KOPT-K1 (cell line): ENCODE measurements around the gene KIAA1755.

ENCODE experiments used
- H3K27ac ChIP-seq: fragments of 200-600 bp; sonication (generic); 2 replicates; pipeline ENCODE4 v1.5.1; 2016; ENCODE audit warnings: antibody characterized with exemption, mild to moderate bottlenecking, low read depth, low read length; ENCODE audit not compliant: poor library complexity, severe bottlenecking
- H3K36me3 ChIP-seq: fragments of 200-600 bp; sonication (generic); 2 replicates; pipeline ENCODE4 v1.5.1; 2017; ENCODE audit warnings: antibody characterized with exemption, mild to moderate bottlenecking, low read length, moderate library complexity; ENCODE audit not compliant: insufficient read depth
- H3K9me3 ChIP-seq: fragments of 200-600 bp; sonication (generic); 2 replicates; pipeline ENCODE4 v1.5.1; 2017; ENCODE audit warnings: antibody characterized with exemption, low read length, mild to moderate bottlenecking; ENCODE audit not compliant: insufficient read depth, poor library complexity, severe bottlenecking

The KIAA1755 gene

GRCh38 chr20:38202153-38202981 is 58.2 kb downstream of the KIAA1755 start:
- Histone ChIP-seq H3K9me3 (no peaks in the 10 kb centered on the region), H3K27ac (no peak overlapping the region)

DNA sequence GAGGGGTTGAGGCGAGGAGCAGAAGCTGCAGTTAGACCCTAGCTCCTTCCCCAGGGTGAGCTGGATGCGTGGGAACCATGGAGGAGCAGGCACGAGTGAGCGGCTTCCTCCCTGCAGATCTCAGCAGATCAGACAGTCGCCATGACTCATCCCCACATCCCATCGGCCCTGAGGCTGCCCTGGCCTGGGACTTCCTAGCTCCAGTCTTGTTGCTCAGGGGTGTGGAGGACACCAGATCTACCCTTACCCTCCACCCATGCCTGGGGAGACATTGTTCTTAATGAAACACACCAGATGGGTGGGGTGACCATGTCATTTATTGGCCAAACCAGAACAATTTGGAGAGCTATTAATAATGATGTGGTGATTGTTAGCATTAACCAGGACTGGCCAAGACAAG is 59.2 kb downstream of the KIAA1755 start:
- H3K36me3 ChIP-seq = no peaks in the 10 kb centered on the region
- no peak overlapping the region for H3K27ac ChIP-seq
- no peaks in the 10 kb centered on the region for H3K9me3 ChIP-seq

More at GRCh38 chr20:38202153-38202981, 58.2 kb downstream of the KIAA1755 start:
- no peaks in the 10 kb centered on the region for H3K36me3 ChIP-seq

DNA sequence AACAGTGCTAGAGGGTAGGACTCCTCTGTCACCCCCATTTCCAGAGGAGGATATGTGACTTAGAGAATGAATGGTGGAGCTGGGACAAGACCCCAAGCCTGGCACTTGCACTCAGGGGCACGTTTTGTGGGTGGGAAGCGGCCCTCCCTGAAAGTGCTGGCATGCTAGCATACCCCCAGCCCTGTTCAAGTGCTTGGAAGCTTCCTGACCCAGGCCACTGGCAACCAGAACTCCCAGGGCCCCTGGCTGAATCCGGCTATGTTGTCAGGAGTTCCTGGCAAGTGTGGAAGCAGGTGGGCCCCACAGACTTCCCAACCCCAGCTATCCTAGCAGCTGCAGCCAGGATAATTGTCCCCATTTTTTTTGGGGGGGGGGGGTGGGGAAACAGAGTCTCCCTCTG is 59.9 kb downstream of the KIAA1755 start:
- Histone ChIP-seq H3K36me3 (no peaks in the 10 kb centered on the region), H3K9me3 (no peaks in the 10 kb centered on the region), H3K27ac (no peak overlapping the region)

- Histone ChIP-seq H3K9me3 (no peaks in the 10 kb centered on the region), H3K27ac (no peak overlapping the region), H3K36me3 (no peaks in the 10 kb centered on the region)
Measured at GRCh38 chr20:38199501-38200390, 60.8 kb downstream of the KIAA1755 start.

GRCh38 chr20:38198238-38198861 is 62.2 kb downstream of the KIAA1755 start:
- H3K9me3 ChIP-seq = no peaks in the 10 kb centered on the region
- no peaks in the 10 kb centered on the region for H3K36me3 ChIP-seq
- H3K27ac ChIP-seq = no peak overlapping the region

DNA sequence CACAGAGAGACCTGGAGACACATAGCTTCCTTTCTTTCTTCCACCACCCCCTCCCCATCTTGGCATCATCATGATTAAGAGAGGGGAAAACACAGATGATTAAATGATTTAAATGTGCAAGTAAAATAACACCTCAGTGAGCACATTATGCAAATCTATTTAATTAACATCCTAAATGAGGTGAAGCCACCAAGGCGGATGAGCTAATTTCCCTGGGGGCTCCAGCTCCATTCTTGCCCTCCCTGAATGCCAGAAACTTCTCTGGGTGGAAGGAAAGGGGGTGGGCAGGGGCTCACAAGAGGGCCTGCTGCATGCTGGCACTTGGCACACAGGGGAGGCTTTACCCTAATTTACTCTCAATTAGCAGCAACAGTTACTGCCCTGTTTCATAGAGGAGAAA is 62.9 kb downstream of the KIAA1755 start:
- Histone ChIP-seq H3K27ac (no peak overlapping the region), H3K36me3 (no peaks in the 10 kb centered on the region), H3K9me3 (no peaks in the 10 kb centered on the region)

GRCh38 chr20:38197217-38197616 is 63.3 kb downstream of the KIAA1755 start:
- Histone ChIP-seq H3K36me3 (no peaks in the 10 kb centered on the region), H3K9me3 (no peaks in the 10 kb centered on the region), H3K27ac (no peak overlapping the region)

- Histone ChIP-seq H3K36me3 (no peaks in the 10 kb centered on the region), H3K27ac (no peak overlapping the region), H3K9me3 (no peaks in the 10 kb centered on the region)
Measured at GRCh38 chr20:38196592-38196991, 63.9 kb downstream of the KIAA1755 start.

DNA sequence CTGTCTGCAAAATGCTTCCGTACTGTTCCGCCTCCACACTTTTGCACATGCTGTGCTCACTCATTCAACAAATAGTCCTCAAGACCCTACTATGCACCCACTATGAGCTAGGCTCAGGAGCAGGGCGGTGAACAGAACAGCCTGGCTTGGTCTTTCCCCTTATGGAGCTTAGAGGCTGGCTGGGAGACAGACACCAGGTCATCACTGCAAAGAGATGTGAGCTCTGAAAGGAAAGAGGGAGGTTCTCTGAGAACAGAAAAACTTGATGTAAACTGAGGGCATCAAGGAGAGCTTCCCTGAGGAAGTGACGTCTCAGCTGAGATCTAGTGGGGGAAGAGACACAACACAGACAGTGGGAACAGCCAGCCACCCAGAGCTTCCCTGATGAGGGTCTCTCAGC is 64.5 kb downstream of the KIAA1755 start:
- Histone ChIP-seq H3K9me3 (no peaks in the 10 kb centered on the region), H3K36me3 (no peaks in the 10 kb centered on the region), H3K27ac (no peak overlapping the region)

- no peaks in the 10 kb centered on the region for H3K36me3 ChIP-seq
- H3K27ac ChIP-seq = no peak overlapping the region
- no peaks in the 10 kb centered on the region for H3K9me3 ChIP-seq
Measured at GRCh38 chr20:38195521-38195920, 65.0 kb downstream of the KIAA1755 start.

DNA sequence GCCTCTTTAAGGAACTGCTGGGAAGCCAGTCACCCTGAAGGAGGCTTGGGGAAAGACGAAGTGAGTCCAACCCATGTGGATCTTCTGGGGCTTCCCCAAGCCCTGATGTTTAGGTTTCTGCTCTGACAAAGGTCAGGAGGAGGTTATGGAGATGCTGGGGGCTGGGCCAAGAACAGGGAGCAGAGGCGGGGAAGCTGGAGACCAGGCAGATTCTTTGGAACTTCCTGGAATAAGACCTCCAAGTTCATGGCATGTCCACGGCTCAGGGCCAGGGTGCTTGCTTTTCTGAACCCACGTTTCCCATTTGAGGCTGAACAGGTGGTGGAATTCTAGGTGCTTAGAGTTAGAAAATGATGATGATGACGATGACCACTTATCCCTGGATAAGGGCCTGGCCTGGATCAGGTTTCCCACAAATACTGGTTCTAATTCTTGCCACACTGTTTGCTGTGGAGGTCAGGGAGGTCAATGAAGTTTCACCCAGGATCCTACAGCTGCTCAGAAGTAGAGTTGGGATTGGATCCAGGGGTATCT is 65.5 kb downstream of the KIAA1755 start:
- Histone ChIP-seq H3K27ac (no peak overlapping the region), H3K9me3 (no peaks in the 10 kb centered on the region)

GRCh38 chr20:38193586-38194105 is 66.9 kb downstream of the KIAA1755 start:
- H3K36me3 ChIP-seq = no peaks in the 10 kb centered on the region
- H3K27ac ChIP-seq = no peak overlapping the region
- no peaks in the 10 kb centered on the region for H3K9me3 ChIP-seq

More for the DNA sequence above, 65.5 kb downstream of the KIAA1755 start:
- H3K36me3 ChIP-seq = no peaks in the 10 kb centered on the region

GRCh38 chr20:38192323-38192885 is 68.1 kb downstream of the KIAA1755 start:
- no peaks in the 10 kb centered on the region for H3K36me3 ChIP-seq

GRCh38 chr20:38191654-38192053 is 68.9 kb downstream of the KIAA1755 start:
- Histone ChIP-seq H3K27ac (no peak overlapping the region), H3K36me3 (no peaks in the 10 kb centered on the region), H3K9me3 (no peaks in the 10 kb centered on the region)

More at GRCh38 chr20:38192323-38192885, 68.1 kb downstream of the KIAA1755 start:
- no peak overlapping the region for H3K27ac ChIP-seq
- H3K9me3 ChIP-seq = no peaks in the 10 kb centered on the region
